Activated CD4-positive, alpha-beta memory T cell treated with anti-CD3 and anti-CD28 coated beads for 36 hours (primary cell): ENCODE results near the gene CLCNKA. TPM values are rescaled to one million over a fixed set of nuclear protein-coding genes. Genes with fewer than 3 reads are reported as not detected.

Experiments used
- CTCF ChIA-PET: fragments of 350-600 bp; sonication (Branson Sonifier 250); formaldehyde crosslinking; loops from one replicate; lab custom pipeline; 2021; ENCODE audit warnings: antibody characterized with exemption, inconsistent platforms; lab: Charles Lee
- POLR2A ChIA-PET: fragments of 350-600 bp; sonication (Branson Sonifier 250); formaldehyde crosslinking; loops from one replicate; lab custom pipeline; 2021; ENCODE audit warnings: antibody characterized with exemption; lab: Charles Lee
- DNase-seq: peaks from one replicate; pipeline ENCODE4 v3.0.0-alpha.2; 2020
- H3K27ac Mint-ChIP-seq: one replicate; pipeline ENCODE4 v1.8.0; 2021; ENCODE audit warnings: mixed read lengths
- H3K27me3 Mint-ChIP-seq: one replicate; pipeline ENCODE4 v1.8.0; 2021; ENCODE audit warnings: mixed read lengths
- H3K36me3 Mint-ChIP-seq: one replicate; pipeline ENCODE4 v1.8.0; 2021; ENCODE audit warnings: mixed read lengths
- H3K4me1 Mint-ChIP-seq: one replicate; pipeline ENCODE4 v1.8.0; 2021; ENCODE audit warnings: low read depth, mixed read lengths
- H3K4me3 Mint-ChIP-seq: one replicate; pipeline ENCODE4 v1.8.0; 2021; ENCODE audit warnings: mild to moderate bottlenecking, mixed read lengths
- H3K9me3 Mint-ChIP-seq: one replicate; pipeline ENCODE4 v1.8.0; 2021; ENCODE audit warnings: mixed read lengths
- intact Hi-C: fragments of 100-400 bp; cut with micrococcal nuclease; formaldehyde crosslinking; loops from one replicate; pipeline ENCODE4 v1.15.1; 2023
- total RNA-seq, 2 experiments: library from RNA; stranded (reverse); gene quantifications; one replicate each; pipeline ENCODE4 v1.2.3, GENCODE V29; 2021

The CLCNKA gene
- total RNA-seq, 2 experiments from 2014 or later = not detected

- Mint-ChIP-seq H3K4me1 (peaks cover 5% of the 10 kb centered on the region), H3K27ac (no peak overlapping the region), H3K36me3 (no peaks in the 10 kb centered on the region), H3K27me3 (peaks cover 10% of the 10 kb centered on the region), H3K9me3 (no peaks in the 10 kb centered on the region), H3K4me3 (peak overlapping the region; percentile 12)
- intact Hi-C loops = no loop called here
- ChIA-PET CTCF (interaction anchor here (1.4 to 2.1 kb wide), 2 partner anchors 43 to 221 kb away, joined by 3 to 8 read pairs; no protein-coding TSS in a partner anchor), POLR2A (no interaction called here)
- DNase-seq = peak; percentile 52
Measured at GRCh38 chr1:16012590-16013219, 9.1 kb upstream of the CLCNKA start.

- CTCF ChIA-PET = interaction anchor here (1.0 to 2.1 kb wide), 2 partner anchors 221 to 222 kb away, joined by 4 to 8 read pairs; no protein-coding TSS in a partner anchor
- no peak overlapping the region for H3K4me3 Mint-ChIP-seq
- H3K27ac Mint-ChIP-seq = no peak overlapping the region
- POLR2A ChIA-PET = no interaction called here
- peak; percentile 73 for DNase-seq
- H3K36me3 Mint-ChIP-seq = no peaks in the 10 kb centered on the region
- peaks cover 10% of the 10 kb centered on the region for H3K27me3 Mint-ChIP-seq
- no peaks in the 10 kb centered on the region for H3K9me3 Mint-ChIP-seq
- H3K4me1 Mint-ChIP-seq = peaks cover 5% of the 10 kb centered on the region
- intact Hi-C loops = no loop called here
Measured at GRCh38 chr1:16013220-16013907, 8.5 kb upstream of the CLCNKA start.

- H3K27ac Mint-ChIP-seq = no peak overlapping the region
- CTCF ChIA-PET = interaction anchor here (1.0 kb wide), 1 partner anchor 222 kb away, joined by 4 read pairs; no protein-coding TSS in a partner anchor
- intact Hi-C loops = no loop called here
Measured at GRCh38 chr1:16013908-16014258, 8.0 kb upstream of the CLCNKA start.

GRCh38 chr1:16014509-16015482 lies 7.0 kb upstream of the CLCNKA start:
- H3K4me3 Mint-ChIP-seq = no peak overlapping the region
- H3K9me3 Mint-ChIP-seq = no peaks in the 10 kb centered on the region
- H3K27ac Mint-ChIP-seq = no peak overlapping the region
- peaks cover 5% of the 10 kb centered on the region for H3K4me1 Mint-ChIP-seq
- H3K27me3 Mint-ChIP-seq = peaks cover 10% of the 10 kb centered on the region
- no peak for DNase-seq
- ChIA-PET CTCF (interaction anchor here (0.7 to 1.0 kb wide), 4 partner anchors 17 to 223 kb away, joined by 3 to 4 read pairs (median 4); no protein-coding TSS in a partner anchor), POLR2A (interaction anchor here (0.6 kb wide), 1 partner anchor 305 kb away, joined by 3 read pairs; no protein-coding TSS in a partner anchor)
- no peaks in the 10 kb centered on the region for H3K36me3 Mint-ChIP-seq
- intact Hi-C loops = no loop called here

More at GRCh38 chr1:16013908-16014258, 8.0 kb upstream of the CLCNKA start:
- Mint-ChIP-seq H3K27me3 (peaks cover 10% of the 10 kb centered on the region), H3K4me3 (no peak overlapping the region), H3K9me3 (no peaks in the 10 kb centered on the region), H3K4me1 (peaks cover 5% of the 10 kb centered on the region), H3K36me3 (no peaks in the 10 kb centered on the region)
- no peak for DNase-seq
- POLR2A ChIA-PET = no interaction called here

GRCh38 chr1:16015491-16015890 lies 6.3 kb upstream of the CLCNKA start:
- peaks cover 9% of the 10 kb centered on the region for H3K27me3 Mint-ChIP-seq
- POLR2A ChIA-PET = interaction anchor here (0.6 kb wide), 1 partner anchor 305 kb away, joined by 3 read pairs; no protein-coding TSS in a partner anchor
- peaks cover 5% of the 10 kb centered on the region for H3K4me1 Mint-ChIP-seq
- no peaks in the 10 kb centered on the region for H3K9me3 Mint-ChIP-seq
- intact Hi-C loops = no loop called here
- no peak overlapping the region for H3K4me3 Mint-ChIP-seq
- DNase-seq = no peak
- H3K27ac Mint-ChIP-seq = no peak overlapping the region
- H3K36me3 Mint-ChIP-seq = no peaks in the 10 kb centered on the region
- CTCF ChIA-PET = no interaction called here

- no peak overlapping the region for H3K27ac Mint-ChIP-seq
- POLR2A ChIA-PET = interaction anchor here (0.6 kb wide), 1 partner anchor 304 kb away, joined by 3 read pairs; no protein-coding TSS in a partner anchor
- H3K9me3 Mint-ChIP-seq = no peaks in the 10 kb centered on the region
- intact Hi-C loops = no loop called here
- peaks cover 9% of the 10 kb centered on the region for H3K27me3 Mint-ChIP-seq
- no peak overlapping the region for H3K4me3 Mint-ChIP-seq
- CTCF ChIA-PET = interaction anchor here (1.6 kb wide), 1 partner anchor 63 kb away, joined by 4 read pairs; no protein-coding TSS in a partner anchor
- peaks cover 5% of the 10 kb centered on the region for H3K4me1 Mint-ChIP-seq
- DNase-seq = no peak
- H3K36me3 Mint-ChIP-seq = no peaks in the 10 kb centered on the region
Measured at GRCh38 chr1:16015960-16016901, 5.6 kb upstream of the CLCNKA start.

- ChIA-PET CTCF (interaction anchor here (1.6 kb wide), 1 partner anchor 62 kb away, joined by 4 read pairs; no protein-coding TSS in a partner anchor), POLR2A (no interaction called here)
- Mint-ChIP-seq H3K4me3 (no peak overlapping the region), H3K36me3 (no peaks in the 10 kb centered on the region), H3K27ac (no peak overlapping the region), H3K27me3 (peaks cover 9% of the 10 kb centered on the region), H3K9me3 (no peaks in the 10 kb centered on the region), H3K4me1 (peaks cover 5% of the 10 kb centered on the region)
- no peak for DNase-seq
- intact Hi-C loops = no loop called here
Measured at GRCh38 chr1:16017076-16017460, 4.8 kb upstream of the CLCNKA start.

GRCh38 chr1:16017461-16018303 lies 4.2 kb upstream of the CLCNKA start, which contains the start of gene HSPB7:
HSPB7 (minus strand) TSS chr1:16018043; CDS start chr1:16017963, 80 bp downstream.
- H3K36me3 Mint-ChIP-seq = no peaks in the 10 kb centered on the region
- CTCF ChIA-PET = interaction anchor here (1.6 kb wide), 1 partner anchor 61 kb away, joined by 4 read pairs; no protein-coding TSS in a partner anchor
- no peak within 1 kb of the TSS for H3K27ac Mint-ChIP-seq
- H3K27me3 Mint-ChIP-seq = peaks cover 9% of the 10 kb centered on the region
- H3K4me1 Mint-ChIP-seq = no peaks in the 10 kb centered on the region
- intact Hi-C loops = no loop called here
- no peaks in the 10 kb centered on the region for H3K9me3 Mint-ChIP-seq
- no peak within 1 kb of the TSS for H3K4me3 Mint-ChIP-seq
- no peak for DNase-seq
- POLR2A ChIA-PET = no interaction called here

GRCh38 chr1:16018308-16018707 lies 3.5 kb upstream of the CLCNKA start:
- ChIA-PET CTCF (interaction anchor here (1.6 kb wide), 2 partner anchors 10 to 60 kb away, joined by 4 read pairs; no protein-coding TSS in a partner anchor), POLR2A (no interaction called here)
- no peak for DNase-seq
- no peaks in the 10 kb centered on the region for H3K9me3 Mint-ChIP-seq
- no peaks in the 10 kb centered on the region for H3K36me3 Mint-ChIP-seq
- peaks cover 9% of the 10 kb centered on the region for H3K27me3 Mint-ChIP-seq
- no peak overlapping the region for H3K4me3 Mint-ChIP-seq
- H3K27ac Mint-ChIP-seq = no peak overlapping the region
- H3K4me1 Mint-ChIP-seq = no peaks in the 10 kb centered on the region
- intact Hi-C loops = no loop called here
